DOHH2 (cell line): ENCODE data around the gene NOL9.

Experiments
- H3F3A ChIP-seq: fragments of 200-600 bp; sonication (generic), shearing (Covaris generic); 2 replicates; pipeline ENCODE4 v1.6.0; 2016; ENCODE audit warnings: antibody characterized with exemption, mild to moderate bottlenecking; ENCODE audit not compliant: control insufficient read depth, insufficient read depth
- H3K27ac ChIP-seq: fragments of 200-600 bp; sonication (generic); 2 replicates; pipeline ENCODE4 v1.5.1; 2014; ENCODE audit warnings: low read depth, mild to moderate bottlenecking, low read length, moderate library complexity
- H3K27me3 ChIP-seq: fragments of 200-600 bp; sonication (generic); 2 replicates; pipeline ENCODE4 v1.6.1; 2014; ENCODE audit warnings: mild to moderate bottlenecking, low read length, mixed read lengths; ENCODE audit not compliant: control insufficient read depth
- H3K36me3 ChIP-seq: fragments of 200-600 bp; sonication (generic); 2 replicates; pipeline ENCODE4 v1.6.1; 2014; ENCODE audit warnings: mild to moderate bottlenecking, low read length, moderate library complexity, mixed read lengths; ENCODE audit not compliant: control insufficient read depth
- H3K4me1 ChIP-seq: fragments of 200-600 bp; sonication (generic); 2 replicates; pipeline ENCODE4 v1.6.1; 2014; ENCODE audit warnings: mild to moderate bottlenecking, low read length, mixed read lengths; ENCODE audit not compliant: control insufficient read depth
- H3K4me2 ChIP-seq: fragments of 200-600 bp; sonication (generic); 2 replicates; pipeline ENCODE4 v1.6.0; 2014; ENCODE audit warnings: mild to moderate bottlenecking, low read length, moderate library complexity
- H3K4me3 ChIP-seq: fragments of 200-600 bp; sonication (generic); 2 replicates; pipeline ENCODE4 v1.5.1; 2014; ENCODE audit warnings: mild to moderate bottlenecking, low read length, mixed read lengths
- H3K79me2 ChIP-seq: fragments of 200-600 bp; sonication (generic); 2 replicates; pipeline ENCODE4 v1.6.1; 2014; ENCODE audit warnings: mild to moderate bottlenecking, low read length, mixed read lengths; ENCODE audit not compliant: control insufficient read depth
- H3K9me2 ChIP-seq: fragments of 200-600 bp; sonication (generic); replicated peaks from 2 replicates; pipeline ENCODE4 v1.6.1; 2014; ENCODE audit warnings: mild to moderate bottlenecking, low read length, mixed read lengths; ENCODE audit not compliant: control insufficient read depth
- H3K9me3 ChIP-seq: fragments of 200-600 bp; sonication (generic); 2 replicates; pipeline ENCODE4 v1.6.1; 2014; ENCODE audit warnings: antibody characterized with exemption, low read length, mixed read lengths; ENCODE audit not compliant: control insufficient read depth, insufficient read depth
- H4K20me1 ChIP-seq: fragments of 200-600 bp; sonication (generic); 2 replicates; pipeline ENCODE4 v1.6.0; 2014; ENCODE audit warnings: low read depth, mild to moderate bottlenecking, antibody characterized with exemption, low read length, moderate library complexity; ENCODE audit not compliant: control insufficient read depth, insufficient read depth
- EZH2phosphoT487 ChIP-seq: fragments of 200-600 bp; sonication (generic); IDR thresholded peaks from 2 replicates; pipeline ENCODE4 v1.6.1; 2017; ENCODE audit warnings: borderline replicate concordance, mild to moderate bottlenecking, antibody characterized with exemption, low read length, moderate library complexity, mixed read lengths
- TF ChIP-seq, protein P1 (sequence below): fragments of 200-600 bp; sonication (generic); IDR thresholded peaks from one replicate; pipeline ENCODE4 v1.5.1; 2014; ENCODE audit warnings: antibody characterized with exemption, mild to moderate bottlenecking, low read depth, low read length; ENCODE audit not compliant: poor library complexity, severe bottlenecking

Gene NOL9

DNA sequence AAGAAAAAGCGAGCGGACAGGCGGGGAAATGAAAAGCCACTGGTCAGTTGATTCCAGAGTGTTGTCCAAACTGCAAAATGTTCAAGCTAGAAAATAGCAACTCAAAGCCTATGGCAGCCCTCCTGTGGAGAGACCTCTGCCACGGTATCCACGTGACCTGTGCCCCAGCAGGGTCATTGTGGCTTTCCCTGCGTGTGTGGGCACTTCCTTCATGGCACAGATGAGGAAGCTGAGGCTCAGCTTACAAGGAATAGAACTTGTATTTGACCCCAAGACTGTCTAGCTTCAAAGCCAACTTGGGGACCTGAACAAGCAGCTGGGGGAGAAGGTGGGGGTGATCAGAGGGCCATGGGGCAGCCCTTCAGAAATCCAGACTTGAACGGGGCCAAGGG is 47.3 kb downstream of the NOL9 start:
- TF ChIP-seq, protein P1, sequence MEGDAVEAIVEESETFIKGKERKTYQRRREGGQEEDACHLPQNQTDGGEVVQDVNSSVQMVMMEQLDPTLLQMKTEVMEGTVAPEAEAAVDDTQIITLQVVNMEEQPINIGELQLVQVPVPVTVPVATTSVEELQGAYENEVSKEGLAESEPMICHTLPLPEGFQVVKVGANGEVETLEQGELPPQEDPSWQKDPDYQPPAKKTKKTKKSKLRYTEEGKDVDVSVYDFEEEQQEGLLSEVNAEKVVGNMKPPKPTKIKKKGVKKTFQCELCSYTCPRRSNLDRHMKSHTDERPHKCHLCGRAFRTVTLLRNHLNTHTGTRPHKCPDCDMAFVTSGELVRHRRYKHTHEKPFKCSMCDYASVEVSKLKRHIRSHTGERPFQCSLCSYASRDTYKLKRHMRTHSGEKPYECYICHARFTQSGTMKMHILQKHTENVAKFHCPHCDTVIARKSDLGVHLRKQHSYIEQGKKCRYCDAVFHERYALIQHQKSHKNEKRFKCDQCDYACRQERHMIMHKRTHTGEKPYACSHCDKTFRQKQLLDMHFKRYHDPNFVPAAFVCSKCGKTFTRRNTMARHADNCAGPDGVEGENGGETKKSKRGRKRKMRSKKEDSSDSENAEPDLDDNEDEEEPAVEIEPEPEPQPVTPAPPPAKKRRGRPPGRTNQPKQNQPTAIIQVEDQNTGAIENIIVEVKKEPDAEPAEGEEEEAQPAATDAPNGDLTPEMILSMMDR: no peak
- no peak for TF ChIP-seq EZH2phosphoT487
- H3K9me2 ChIP-seq: no peaks in the 10 kb centered on the region
- no peaks in the 10 kb centered on the region for H3F3A ChIP-seq
- no peaks in the 10 kb centered on the region for H3K9me3 ChIP-seq
- H3K4me3 ChIP-seq: no peak overlapping the region
- no peaks in the 10 kb centered on the region for H4K20me1 ChIP-seq
- no peak overlapping the region for H3K27ac ChIP-seq
- H3K79me2 ChIP-seq: no peaks in the 10 kb centered on the region
- H3K4me2 ChIP-seq: no peak overlapping the region
- no peaks in the 10 kb centered on the region for H3K36me3 ChIP-seq
- no peaks in the 10 kb centered on the region for H3K4me1 ChIP-seq
- H3K27me3 ChIP-seq: no peaks in the 10 kb centered on the region

DNA sequence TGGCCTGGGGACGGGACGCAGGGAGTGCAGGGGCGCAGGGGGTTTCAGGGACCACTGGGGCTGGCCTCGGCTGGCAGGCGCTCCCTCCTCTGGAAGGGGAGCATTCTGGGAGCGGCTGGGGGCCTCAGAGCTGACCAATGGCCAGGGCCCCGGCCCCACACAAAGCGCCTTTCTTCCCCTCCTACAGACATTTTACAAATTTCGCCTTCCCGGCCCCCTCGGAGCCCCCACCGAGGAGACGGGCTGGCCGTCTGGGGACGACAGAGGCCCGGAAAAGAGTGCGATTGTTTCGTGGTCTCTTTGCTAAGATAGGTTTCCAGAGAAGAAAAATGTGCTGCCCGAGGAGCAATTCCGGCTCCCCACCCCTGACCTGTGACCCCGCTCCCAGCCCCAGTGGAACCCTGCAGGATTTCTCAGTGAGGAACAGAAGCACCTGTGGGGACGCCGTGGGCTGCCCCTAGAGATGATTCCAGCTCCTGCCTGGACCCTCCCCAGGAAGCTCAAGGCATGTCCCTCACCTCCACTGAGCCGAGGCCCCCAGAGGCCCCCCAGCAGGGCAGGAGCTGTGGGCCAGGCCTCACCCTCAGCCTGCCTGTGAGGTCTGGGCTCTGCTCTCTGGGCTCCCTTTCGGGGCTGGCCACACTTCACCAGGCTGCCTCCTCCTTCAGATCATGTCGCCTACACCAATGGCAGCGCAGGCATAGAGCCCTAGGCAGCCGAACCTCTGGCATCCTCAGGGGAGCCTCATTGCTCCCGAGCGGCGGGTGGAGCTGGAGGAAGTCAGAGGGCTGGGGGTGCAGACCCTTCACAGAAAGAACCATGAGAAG is 47.9 kb downstream of the NOL9 start:
- H3K36me3 ChIP-seq: no peaks in the 10 kb centered on the region
- no peak for TF ChIP-seq EZH2phosphoT487
- TF ChIP-seq, protein P1: no peak
- no peaks in the 10 kb centered on the region for H3K4me1 ChIP-seq
- no peaks in the 10 kb centered on the region for H3K79me2 ChIP-seq
- no peak overlapping the region for H3K4me2 ChIP-seq
- H3K4me3 ChIP-seq: no peak overlapping the region
- H3K9me3 ChIP-seq: no peaks in the 10 kb centered on the region
- no peaks in the 10 kb centered on the region for H3F3A ChIP-seq
- no peaks in the 10 kb centered on the region for H3K27me3 ChIP-seq
- no peaks in the 10 kb centered on the region for H3K9me2 ChIP-seq
- H3K27ac ChIP-seq: no peak overlapping the region
- no peaks in the 10 kb centered on the region for H4K20me1 ChIP-seq

DNA sequence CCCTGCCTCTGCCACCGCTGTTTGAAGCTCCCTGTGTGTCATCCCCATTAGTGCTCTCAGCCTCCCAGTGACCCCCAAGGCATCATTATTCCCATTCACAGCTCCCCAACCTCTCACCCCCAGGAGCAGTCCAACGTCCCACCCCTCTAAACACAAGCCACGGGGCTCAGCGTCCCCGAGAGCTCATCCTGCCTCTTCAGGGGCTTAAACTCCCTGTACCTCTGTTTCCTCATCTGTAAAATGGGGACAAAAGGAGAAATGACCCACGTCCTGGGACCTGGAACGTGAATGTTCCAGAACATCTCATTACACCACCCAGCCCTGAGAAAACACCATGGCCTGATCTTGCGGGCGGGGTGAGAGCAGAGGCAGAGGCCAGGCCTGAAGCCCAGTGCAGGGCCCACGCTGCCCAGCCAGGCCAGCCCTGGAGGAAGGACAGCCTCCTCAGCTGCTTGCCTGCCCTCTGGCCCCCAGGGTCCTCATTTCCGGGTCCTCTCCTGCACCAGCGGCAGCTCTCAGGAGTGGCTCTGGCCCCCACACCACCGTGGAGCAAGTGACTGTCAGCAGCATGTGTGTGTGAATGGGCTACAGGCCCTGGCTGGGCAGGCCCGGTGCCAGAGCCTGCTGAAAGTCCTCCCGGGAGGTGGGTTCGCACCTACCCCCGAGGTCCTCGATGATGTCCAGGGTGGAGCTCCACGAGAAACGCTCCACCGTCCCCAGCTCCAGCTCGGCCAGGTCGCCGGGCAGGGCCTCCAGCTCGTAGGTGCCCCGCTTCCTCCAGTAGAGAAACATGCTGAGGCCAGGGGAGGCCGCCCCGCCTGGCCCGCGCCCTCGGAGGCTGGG is 48.7 kb downstream of the NOL9 start:
- Histone ChIP-seq H3K9me2 (no peaks in the 10 kb centered on the region), H3K79me2 (no peaks in the 10 kb centered on the region), H3K36me3 (no peaks in the 10 kb centered on the region), H4K20me1 (no peaks in the 10 kb centered on the region), H3F3A (no peaks in the 10 kb centered on the region), H3K4me2 (no peak overlapping the region), H3K9me3 (no peaks in the 10 kb centered on the region), H3K4me1 (no peaks in the 10 kb centered on the region), H3K27ac (no peak overlapping the region), H3K4me3 (no peak overlapping the region), H3K27me3 (no peaks in the 10 kb centered on the region)
- TF ChIP-seq EZH2phosphoT487: no peak
- TF ChIP-seq, protein P1: no peak
